ENCODE results near the gene DGCR2. TPM values are rescaled to one million over a fixed set of nuclear protein-coding genes. Genes with fewer than 3 reads are reported as not detected.

Gene DGCR2
- total and polyA plus RNA-seq, 2 of the 8 experiments (the other 6 are each of a cell fraction or from before 2014, with no cell fraction given) = 42.3 to 62.2 TPM

DNA sequence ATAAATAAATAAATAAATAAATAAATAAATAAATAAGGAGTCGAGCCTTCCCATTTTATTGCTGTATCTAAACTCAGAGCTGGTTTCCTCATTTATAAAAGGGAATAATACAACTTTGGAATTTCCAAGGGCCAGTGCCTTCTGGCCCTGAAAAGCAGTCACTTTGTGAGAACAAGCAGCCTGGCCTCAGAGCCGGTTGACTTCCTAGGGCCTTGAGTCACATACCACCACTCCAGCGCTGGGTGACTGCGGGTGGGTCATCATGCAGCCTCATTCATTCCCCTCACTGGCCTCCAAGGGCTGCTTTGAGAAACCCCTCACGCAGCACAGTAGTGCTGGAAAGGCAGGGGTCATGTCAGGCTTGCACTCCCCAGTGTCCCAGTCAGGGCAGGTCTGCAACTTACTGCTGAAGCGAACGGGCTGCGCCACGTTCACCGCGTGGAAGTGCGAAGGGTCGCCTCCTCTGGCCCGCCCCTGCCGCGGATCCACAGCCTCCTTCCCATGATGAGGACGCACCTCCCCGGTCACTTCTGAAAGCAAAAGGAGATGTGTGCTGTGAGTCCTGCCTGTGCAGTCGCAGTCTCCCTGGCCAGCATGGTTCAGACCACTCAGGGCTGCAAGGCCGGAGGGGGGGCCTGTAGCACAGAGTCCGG lies 54.4 kb downstream of the DGCR2 start (continued):
- no peak for TF ChIP-seq CEBPB (IDR thresholded peaks at IDR 0.05; ENCODE audit: low read depth, low read length)

All from H1 (cell line).